ENCODE data around the gene A2ML1.

The A2ML1 gene

GRCh38 chr12:8779862-8780261 lies 42.6 kb upstream of the A2ML1 start:
- no peak for ATAC-seq
- no peak for TF ChIP-seq ZNF70 (CRISPR knock-in tag; IDR thresholded peaks at IDR 0.05)
- TF ChIP-seq CSRNP3 (CRISPR knock-in tag; IDR thresholded peaks at IDR 0.05), result no peak
- TF ChIP-seq TSHZ2 (CRISPR knock-in tag; IDR thresholded peaks at IDR 0.05), result no peak

GRCh38 chr12:8780389-8780788 lies 42.0 kb upstream of the A2ML1 start:
- no peak for TF ChIP-seq ESRRG (CRISPR knock-in tag; IDR thresholded peaks at IDR 0.05)
- ATAC-seq, result peak; percentile 86

DNA sequence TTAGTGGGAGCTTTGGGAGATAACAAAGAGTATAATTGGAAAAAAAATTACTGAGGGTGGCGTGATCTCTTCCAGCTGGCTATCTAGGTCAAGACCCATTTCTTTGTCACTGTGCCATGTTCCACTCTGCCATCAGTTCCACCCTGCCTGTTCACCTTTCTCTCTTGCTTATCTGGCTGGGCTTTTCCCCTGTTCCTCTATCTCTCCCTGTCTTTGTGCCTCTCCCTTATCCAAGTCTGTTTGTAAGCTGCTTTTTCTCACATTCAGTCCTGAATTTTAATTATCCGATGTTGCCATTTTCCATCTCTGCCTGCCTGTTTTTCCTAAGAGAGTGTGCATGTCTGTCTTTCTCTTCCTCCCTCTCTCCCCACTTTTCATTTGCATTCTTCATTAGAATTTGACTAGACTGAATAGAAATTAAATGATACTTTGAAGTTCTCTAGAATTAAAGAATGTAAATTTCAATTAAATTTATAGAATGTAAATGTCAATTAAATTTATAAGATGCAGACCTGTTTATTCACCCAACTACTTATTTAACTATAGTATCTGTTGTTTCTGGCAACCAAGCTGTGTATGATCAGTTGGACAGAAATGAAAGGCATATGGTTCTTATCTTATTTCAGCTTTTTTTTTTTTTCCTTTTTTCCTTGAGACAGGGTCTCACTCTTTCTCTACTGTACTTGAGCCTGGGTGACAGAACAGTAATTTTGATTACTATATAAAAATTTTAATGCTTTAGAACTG lies 40.9 kb upstream of the A2ML1 start:
- no peak; the same call in 2 of the 3 replicates for ATAC-seq
- TF ChIP-seq ISL1 (CRISPR knock-in tag; IDR thresholded peaks at IDR 0.05) (peak; percentile 31; the same call in 1 of the 2 replicates), ARNTL (CRISPR knock-in tag; IDR thresholded peaks at IDR 0.05; ENCODE audit: borderline replicate concordance, low read depth) (no peak), TCF4 (CRISPR knock-in tag; IDR thresholded peaks at IDR 0.05; ENCODE audit: borderline replicate concordance) (peak; percentile 81)

- peak; percentile 20; the same call in 1 of the 3 replicates for ATAC-seq
These were observed 38.0 kb upstream of the A2ML1 start for GRCh38 chr12:8784290-8784888.

GRCh38 chr12:8785499-8785898 lies 36.9 kb upstream of the A2ML1 start:
- ATAC-seq, result no peak
- TF ChIP-seq TOX (CRISPR knock-in tag; IDR thresholded peaks at IDR 0.05; ENCODE audit: borderline replicate concordance) (no peak), GLIS3 (CRISPR knock-in tag; IDR thresholded peaks at IDR 0.05) (no peak), ZNF70 (CRISPR knock-in tag; IDR thresholded peaks at IDR 0.05) (no peak), PPARA (CRISPR knock-in tag; IDR thresholded peaks at IDR 0.05; ENCODE audit: borderline replicate concordance) (no peak), SNAI2 (CRISPR knock-in tag; IDR thresholded peaks at IDR 0.05) (no peak), TCF4 (CRISPR knock-in tag; IDR thresholded peaks at IDR 0.05; ENCODE audit: borderline replicate concordance) (no peak), ISL1 (CRISPR knock-in tag; IDR thresholded peaks at IDR 0.05) (no peak), TSHZ2 (CRISPR knock-in tag; IDR thresholded peaks at IDR 0.05) (no peak), ZNF8 (CRISPR knock-in tag; IDR thresholded peaks at IDR 0.05) (no peak), CSRNP3 (CRISPR knock-in tag; IDR thresholded peaks at IDR 0.05) (no peak)
- TF ChIP-seq, protein P1, sequence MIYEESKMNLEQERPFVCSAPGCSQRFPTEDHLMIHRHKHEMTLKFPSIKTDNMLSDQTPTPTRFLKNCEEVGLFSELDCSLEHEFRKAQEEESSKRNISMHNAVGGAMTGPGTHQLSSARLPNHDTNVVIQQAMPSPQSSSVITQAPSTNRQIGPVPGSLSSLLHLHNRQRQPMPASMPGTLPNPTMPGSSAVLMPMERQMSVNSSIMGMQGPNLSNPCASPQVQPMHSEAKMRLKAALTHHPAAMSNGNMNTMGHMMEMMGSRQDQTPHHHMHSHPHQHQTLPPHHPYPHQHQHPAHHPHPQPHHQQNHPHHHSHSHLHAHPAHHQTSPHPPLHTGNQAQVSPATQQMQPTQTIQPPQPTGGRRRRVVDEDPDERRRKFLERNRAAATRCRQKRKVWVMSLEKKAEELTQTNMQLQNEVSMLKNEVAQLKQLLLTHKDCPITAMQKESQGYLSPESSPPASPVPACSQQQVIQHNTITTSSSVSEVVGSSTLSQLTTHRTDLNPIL (CRISPR knock-in tag; IDR thresholded peaks at IDR 0.05; ENCODE audit: low read depth), result no peak

More at GRCh38 chr12:8784290-8784888, 38.0 kb upstream of the A2ML1 start:
- TF ChIP-seq ZC3H10 (CRISPR knock-in tag; IDR thresholded peaks at IDR 0.05) (no peak), ZNF8 (CRISPR knock-in tag; IDR thresholded peaks at IDR 0.05) (no peak), ISL1 (CRISPR knock-in tag; IDR thresholded peaks at IDR 0.05) (no peak), SNAI2 (CRISPR knock-in tag; IDR thresholded peaks at IDR 0.05) (no peak), TSHZ2 (CRISPR knock-in tag; IDR thresholded peaks at IDR 0.05) (no peak), TCF4 (CRISPR knock-in tag; IDR thresholded peaks at IDR 0.05; ENCODE audit: borderline replicate concordance) (no peak), ARNTL (CRISPR knock-in tag; IDR thresholded peaks at IDR 0.05; ENCODE audit: borderline replicate concordance, low read depth) (no peak), BACH2 (CRISPR knock-in tag; IDR thresholded peaks at IDR 0.05; ENCODE audit: borderline replicate concordance) (no peak)

Data from SK-N-SH treated with all-trans-retinoic acid at 6 μM for 48 hours (cell line).